LoVo (cell line): ENCODE data around the gene LFNG.
"Not testable (repeated sequence)": the region's sequence is repeated elsewhere in the genome, so short reads cannot be mapped to it uniquely, and the experiment has no call there.

ENCODE experiments used
- DNase-seq: peaks from one replicate; pipeline ENCODE4 v3.0.0-alpha.2; 2016; ENCODE audit warnings: low spot score

The LFNG gene

GRCh38 chr7:2545746-2546425 is 26.3 kb downstream of the LFNG start:
- DNase-seq = no peak

- no peak for DNase-seq
Measured at GRCh38 chr7:2546776-2547586, 27.4 kb downstream of the LFNG start.

- no peak for DNase-seq
Measured at GRCh38 chr7:2551418-2551817, 31.8 kb downstream of the LFNG start.

GRCh38 chr7:2553108-2553507 is 33.5 kb downstream of the LFNG start:
- no peak for DNase-seq

- DNase-seq = no peak
Measured at GRCh38 chr7:2553831-2554581, 34.4 kb downstream of the LFNG start.

GRCh38 chr7:2554661-2555111 is 35.1 kb downstream of the LFNG start:
- DNase-seq = no peak

GRCh38 chr7:2555121-2556052 is 35.8 kb downstream of the LFNG start, which contains the start of gene BRAT1:
TSS of gene BRAT1 (minus strand) at chr7:2555524. CDS start at chr7:2554431, 1,093 bp downstream.
- DNase-seq = peak; percentile 98

GRCh38 chr7:2558629-2559282 is 39.2 kb downstream of the LFNG start, which contains the start of gene IQCE:
TSS of gene IQCE (plus strand) at chr7:2558979. CDS start at chr7:2559182, 203 bp downstream.
- peak; percentile 95 for DNase-seq

GRCh38 chr7:2559283-2559950 is 39.8 kb downstream of the LFNG start:
- DNase-seq = peak; percentile 47

- DNase-seq = not testable (repeated sequence)
Measured at GRCh38 chr7:2563955-2564354, 44.4 kb downstream of the LFNG start.

GRCh38 chr7:2564970-2565540 is 45.5 kb downstream of the LFNG start:
- DNase-seq = no peak

- DNase-seq = no peak
Measured at GRCh38 chr7:2566348-2566889, 46.8 kb downstream of the LFNG start.

GRCh38 chr7:2566890-2567678 is 47.5 kb downstream of the LFNG start:
- DNase-seq = no peak

GRCh38 chr7:2567679-2568278 is 48.2 kb downstream of the LFNG start:
- DNase-seq = no peak

- DNase-seq = no peak
Measured at GRCh38 chr7:2568521-2569223, 49.1 kb downstream of the LFNG start.

GRCh38 chr7:2569421-2569820 is 49.8 kb downstream of the LFNG start:
- no peak for DNase-seq

GRCh38 chr7:2570021-2570420 is 50.4 kb downstream of the LFNG start:
- DNase-seq = no peak

GRCh38 chr7:2571409-2571808 is 51.8 kb downstream of the LFNG start:
- DNase-seq = no peak
